K562 (cell line): ENCODE results near the gene ZFR2. TPM values are rescaled to one million over a fixed set of nuclear protein-coding genes. Genes with fewer than 3 reads are reported as not detected.

Source experiments
- ARID4B ChIP-seq: sonication (generic); formaldehyde crosslinking; IDR thresholded peaks from 2 replicates; pipeline ENCODE4 v1.8.0; 2022; ENCODE audit warnings: mild to moderate bottlenecking, missing genetic modification reagents
- BACH1 ChIP-seq: fragments of 200-800 bp; sonication (Bioruptor generic); IDR thresholded peaks from 2 replicates; pipeline ENCODE4 v1.6.1; 2016; ENCODE audit warnings: missing genetic modification characterization, missing compliant biosample characterization
- BRD4 ChIP-seq: fragments of 200-600 bp; sonication (generic); IDR thresholded peaks from 2 replicates; pipeline ENCODE4 v1.6.1; 2017; ENCODE audit warnings: inconsistent platforms
- CHCHD3 ChIP-seq: fragments of 250-450 bp; sonication (Bioruptor Pico); IDR thresholded peaks from 2 replicates; pipeline ENCODE4 v2.1.2; 2022; ENCODE audit warnings: mild to moderate bottlenecking
- GTF2B ChIP-seq: IDR thresholded peaks from 2 replicates; pipeline ENCODE4 v1.6.1; 2011; ENCODE audit not compliant: insufficient read length; ENCODE audit errors: extremely low read depth
- JUND ChIP-seq, 2 experiments: IDR thresholded peaks; 2 replicates in 1 of 2; 3 replicates in 1 of 2; pipeline ENCODE4 v1.6.1; 2011; ENCODE audit warnings: borderline replicate concordance in 2 of 2, low read depth in 2 of 2, low read length in 2 of 2, improper control_type of control experiment in 1 of 2, missing biosample characterization in 1 of 2, missing genetic modification characterization in 1 of 2, missing genetic modification reagents in 1 of 2
- KLF13 ChIP-seq: fragments of 450-650 bp; IDR thresholded peaks from 2 replicates; pipeline ENCODE4 v1.6.1; 2016; ENCODE audit warnings: missing genetic modification characterization, low read depth, mild to moderate bottlenecking, missing compliant biosample characterization, moderate library complexity, borderline replicate concordance
- MLLT1 ChIP-seq, 2 experiments: fragments of 450-650 bp; IDR thresholded peaks; 2 replicates each; pipeline ENCODE4 v1.6.1; 2016
- NCOA4 ChIP-seq: fragments of 450-650 bp; IDR thresholded peaks from 2 replicates; pipeline ENCODE4 v1.6.1; 2018; ENCODE audit warnings: mild to moderate bottlenecking; ENCODE audit not compliant: partially characterized antibody
- TRIM24 ChIP-seq, 2 experiments: fragments of 450-650 bp; IDR thresholded peaks; 2 replicates each; pipeline ENCODE4 v1.6.1; 2016
- UBTF ChIP-seq, 2 experiments: IDR thresholded peaks; 2 replicates each; pipeline ENCODE4 v1.6.1; 2012; ENCODE audit warnings: improper control_type of control experiment in 2 of 2, low read depth in 2 of 2, low read length in 2 of 2, borderline replicate concordance in 1 of 2
- ZBTB33 ChIP-seq: sonication (generic); formaldehyde crosslinking; IDR thresholded peaks from 2 replicates; pipeline ENCODE4 v1.8.1; 2023; ENCODE audit warnings: mild to moderate bottlenecking, missing genetic modification reagents
- ZKSCAN8 ChIP-seq: fragments of 200-800 bp; sonication (Bioruptor generic); IDR thresholded peaks from 2 replicates; pipeline ENCODE4 v1.6.1; 2016; ENCODE audit warnings: missing genetic modification characterization, missing compliant biosample characterization
- polyA plus RNA-seq, 8 experiments: library from polyadenylated mRNA; depleted of rRNA in 4 of 8; stranded (reverse) in 5 of 8; unstranded in 3 of 8; fragments of >200 nt; fragmentation: Nextera tagmentation in 2 of 8; fragmentation: Illumina TruSeq in 1 of 8; extraction: Ambion mirVana in 2 of 8; extraction: Trizol in 1 of 8; gene quantifications; 2 replicates each; pipeline versions ENCODE4 v1.2.1 to v1.2.3, GENCODE V29; 2011 to 2014; ENCODE audit warnings: inconsistent platforms in 1 of 8, missing spikeins in 1 of 8
- total RNA-seq, 7 experiments: library from RNA; depleted of rRNA in 6 of 7; stranded (reverse); fragments of >200 nt in 6 of 7; fragmentation: Illumina TruSeq in 2 of 7; extraction: Trizol in 2 of 7; gene quantifications; 2 replicates each; pipeline versions ENCODE4 v1.2.1 to v1.2.3, GENCODE V29; 2011 to 2021; ENCODE audit warnings: low replicate concordance in 1 of 7

The ZFR2 gene
- total and polyA plus RNA-seq, 9 of the 15 experiments (the other 6 are each of a cell fraction or from before 2014, with no cell fraction given) = 0.03 to 0.59 (median 0.07) TPM; not detected in 6

- TF ChIP-seq JUND (IDR thresholded peaks at IDR 0.05; ENCODE audit: borderline replicate concordance, low read depth, low read length) = peak; percentile 84
- peak; percentile 64; the same call in 1 of the 3 replicates for TF ChIP-seq JUND (tag; IDR thresholded peaks at IDR 0.05; ENCODE audit: borderline replicate concordance, low read depth, low read length)
- no peak for TF ChIP-seq BRD4
- TF ChIP-seq UBTF (IDR thresholded peaks at IDR 0.05; ENCODE audit: borderline replicate concordance in 1 of 2, low read depth in 2 of 2, low read length in 2 of 2) = no peak
- TF ChIP-seq BACH1 (tag) = no peak
- peak in 1 of 2 experiments; percentile 34; a peak in 1 of 4 replicates for TF ChIP-seq MLLT1 (IDR thresholded peaks at IDR 0.05)
- TF ChIP-seq ZKSCAN8 (CRISPR knock-in tag) = no peak
- no peak for TF ChIP-seq CHCHD3 (CRISPR knock-in tag)
- TF ChIP-seq NCOA4 = no peak
- peak; percentile 61; the same call in 1 of the 2 replicates for TF ChIP-seq ARID4B (CRISPR knock-in tag)
- TF ChIP-seq TRIM24 (IDR thresholded peaks at IDR 0.05) = no peak
- TF ChIP-seq ZBTB33 (CRISPR knock-in tag) = no peak
- TF ChIP-seq KLF13 = no peak
- TF ChIP-seq GTF2B = no peak
Observed at GRCh38 chr19:3762501-3763459, 106.1 kb downstream of the ZFR2 start, which contains the start of gene MRPL54 (continued).
